Neural crest cell (in vitro differentiated cells): ENCODE data around the gene TRABD2B. TPM values are rescaled to one million over a fixed set of nuclear protein-coding genes. Genes with fewer than 3 reads are reported as not detected.

Experiments
- DNase-seq: peaks from one replicate; pipeline ENCODE4 v3.0.0; 2021; ENCODE audit warnings: low read depth, mixed read lengths, low spot score
- H3K27ac Mint-ChIP-seq: one replicate; pipeline ENCODE4 v1.8.0; 2021; ENCODE audit warnings: mild to moderate bottlenecking, mixed read lengths; ENCODE audit not compliant: unreplicated experiment
- H3K27me3 Mint-ChIP-seq: 2 replicates; pipeline ENCODE4 v1.8.0; 2021; ENCODE audit warnings: low read depth, mild to moderate bottlenecking, mixed read lengths
- H3K36me3 Mint-ChIP-seq: 2 replicates; pipeline ENCODE4 v1.8.0; 2021; ENCODE audit warnings: low read depth, mild to moderate bottlenecking, mixed read lengths
- H3K4me1 Mint-ChIP-seq: 2 replicates; pipeline ENCODE4 v1.8.0; 2021; ENCODE audit warnings: mixed read lengths
- H3K4me3 Mint-ChIP-seq: one replicate; pipeline ENCODE4 v1.8.0; 2021; ENCODE audit warnings: mild to moderate bottlenecking, mixed read lengths
- H3K9me3 Mint-ChIP-seq: 2 replicates; pipeline ENCODE4 v1.8.0; 2021; ENCODE audit warnings: mixed read lengths
- CTCF ChIP-seq: fragments of 200-600 bp; sonication (generic); conservative IDR thresholded peaks from 2 replicates; pipeline ENCODE4 v1.5.0; 2021; ENCODE audit warnings: antibody characterized with exemption, mild to moderate bottlenecking
- total RNA-seq: library from RNA; stranded (reverse); gene quantifications from 2 replicates; pipeline ENCODE4 v1.2.1, GENCODE V29; 2021

The TRABD2B gene
- total RNA-seq, 1 donor from 2014 or later, result 0.49 TPM

- Mint-ChIP-seq H3K4me1 (no peaks in the 10 kb centered on the region), H3K27me3 (peaks cover 2% of the 10 kb centered on the region), H3K9me3 (no peaks in the 10 kb centered on the region), H3K4me3 (no peak overlapping the region), H3K36me3 (no peaks in the 10 kb centered on the region), H3K27ac (no peak overlapping the region)
- no peak for DNase-seq
- TF ChIP-seq CTCF, result no peak
These were observed 108.9 kb downstream of the TRABD2B start for GRCh38 chr1:47888294-47888629.

- Mint-ChIP-seq H3K27ac (no peak overlapping the region), H3K4me1 (no peaks in the 10 kb centered on the region), H3K9me3 (no peaks in the 10 kb centered on the region), H3K36me3 (no peaks in the 10 kb centered on the region), H3K4me3 (no peak overlapping the region), H3K27me3 (peaks cover 2% of the 10 kb centered on the region)
- no peak for DNase-seq
- TF ChIP-seq CTCF, result no peak
These were observed 109.5 kb downstream of the TRABD2B start for GRCh38 chr1:47887475-47888293.

- no peaks in the 10 kb centered on the region for H3K4me1 Mint-ChIP-seq
- peaks cover 2% of the 10 kb centered on the region for H3K27me3 Mint-ChIP-seq
- no peak overlapping the region for H3K27ac Mint-ChIP-seq
- no peak for TF ChIP-seq CTCF
- no peak overlapping the region for H3K4me3 Mint-ChIP-seq
- H3K9me3 Mint-ChIP-seq, result no peaks in the 10 kb centered on the region
- H3K36me3 Mint-ChIP-seq, result no peaks in the 10 kb centered on the region
- DNase-seq, result no peak
These were observed 110.1 kb downstream of the TRABD2B start for GRCh38 chr1:47887060-47887459.

DNA sequence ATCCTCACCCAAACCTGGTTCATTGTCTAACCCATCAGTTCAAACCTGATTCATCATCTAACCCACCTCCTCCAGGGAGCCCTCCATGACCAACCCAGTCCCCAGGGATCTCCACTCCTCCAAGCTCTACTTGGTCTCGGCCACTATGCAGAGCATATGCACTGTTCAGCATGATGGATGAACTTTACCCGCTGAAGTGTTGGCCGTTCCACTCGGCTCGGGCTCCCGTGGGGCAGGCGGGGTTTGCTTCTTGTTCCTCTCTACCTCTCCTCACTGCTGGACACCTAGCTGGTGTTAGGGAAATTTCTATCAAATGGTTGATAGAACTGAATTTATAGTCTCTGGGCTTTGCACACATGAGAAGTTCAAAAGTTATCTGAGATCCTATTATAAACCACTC, 111.0 kb downstream of the TRABD2B start:
- Mint-ChIP-seq H3K36me3 (no peaks in the 10 kb centered on the region), H3K4me1 (no peaks in the 10 kb centered on the region), H3K4me3 (no peak overlapping the region), H3K9me3 (no peaks in the 10 kb centered on the region), H3K27ac (no peak overlapping the region), H3K27me3 (peaks cover 2% of the 10 kb centered on the region)
- no peak for TF ChIP-seq CTCF
- DNase-seq, result no peak

GRCh38 chr1:47885062-47885830, 111.9 kb downstream of the TRABD2B start:
- no peak overlapping the region for H3K4me3 Mint-ChIP-seq
- H3K36me3 Mint-ChIP-seq, result no peaks in the 10 kb centered on the region
- H3K9me3 Mint-ChIP-seq, result no peaks in the 10 kb centered on the region
- H3K27me3 Mint-ChIP-seq, result peaks cover 2% of the 10 kb centered on the region
- no peaks in the 10 kb centered on the region for H3K4me1 Mint-ChIP-seq
- H3K27ac Mint-ChIP-seq, result no peak overlapping the region
- no peak for TF ChIP-seq CTCF
- DNase-seq, result no peak
